OCI-LY7 (cell line): Measurements from ENCODE around the gene KIAA1549. TPM values are rescaled to one million over a fixed set of nuclear protein-coding genes. Genes with fewer than 3 reads are reported as not detected.
A peak's percentile ranks its signal among the peaks of the same experiment; 100 is the strongest.

ENCODE experiments used
- BruUV-seq: library from RNA; stranded (reverse); fragments of 400-500 nt; replicated peaks from 2 replicates; lab custom pipeline; 2021; lab: Mats Ljungman, UMichigan
- CTCF ChIA-PET: fragments of 300-600 bp; sonication (Branson Sonifier 250); formaldehyde crosslinking; loops from one replicate; lab custom pipeline; 2022; ENCODE audit warnings: antibody characterized with exemption; ENCODE audit not compliant: unreplicated experiment; lab: Charles Lee
- POLR2A ChIA-PET: fragments of 300-600 bp; sonication (Branson Sonifier 250); formaldehyde crosslinking; loops from one replicate; lab custom pipeline; 2022; ENCODE audit warnings: antibody characterized with exemption; lab: Charles Lee
- DNase-seq: peaks from one replicate; pipeline ENCODE4 v3.0.0-alpha.2; 2015; ENCODE audit warnings: low spot score
- H2AFZ ChIP-seq: fragments of 200-600 bp; sonication (generic), shearing (Covaris generic); 2 replicates; pipeline ENCODE4 v1.6.1; 2014; ENCODE audit warnings: mild to moderate bottlenecking, antibody characterized with exemption, low read length, moderate library complexity
- H3K27ac ChIP-seq: fragments of 200-600 bp; sonication (generic); 2 replicates; pipeline ENCODE4 v1.5.1; 2014; ENCODE audit warnings: mixed run types, low read depth, mild to moderate bottlenecking, moderate library complexity, low read length, inconsistent platforms; ENCODE audit not compliant: poor library complexity, severe bottlenecking
- H3K36me3 ChIP-seq: fragments of 200-600 bp; sonication (generic); 2 replicates; pipeline ENCODE4 v1.6.1; 2014; ENCODE audit warnings: mild to moderate bottlenecking, antibody characterized with exemption, low read length, moderate library complexity, mixed read lengths; ENCODE audit not compliant: insufficient read depth
- H3K4me1 ChIP-seq: fragments of 200-600 bp; sonication (generic); 2 replicates; pipeline ENCODE4 v1.5.1; 2014; ENCODE audit warnings: mild to moderate bottlenecking, low read length; ENCODE audit not compliant: insufficient read depth, poor library complexity, severe bottlenecking
- H3K4me2 ChIP-seq: fragments of 200-600 bp; sonication (generic); 2 replicates; pipeline ENCODE4 v1.6.1; 2014; ENCODE audit warnings: mild to moderate bottlenecking, low read length
- H3K4me3 ChIP-seq: fragments of 200-600 bp; sonication (generic); 2 replicates; pipeline ENCODE4 v1.5.1; 2014; ENCODE audit warnings: mild to moderate bottlenecking, low read depth, low read length; ENCODE audit not compliant: poor library complexity, severe bottlenecking
- H3K79me2 ChIP-seq: fragments of 200-600 bp; sonication (generic); 2 replicates; pipeline ENCODE4 v1.6.1; 2016; ENCODE audit warnings: low read depth, mild to moderate bottlenecking, low read length, moderate library complexity, mixed read lengths; ENCODE audit not compliant: insufficient read depth
- H3K9me2 ChIP-seq: fragments of 200-600 bp; sonication (generic); 2 replicates; pipeline ENCODE4 v1.6.1; 2016; ENCODE audit warnings: mild to moderate bottlenecking, low read length, mixed read lengths; ENCODE audit not compliant: insufficient read depth
- H3K9me3 ChIP-seq: fragments of 200-600 bp; sonication (generic); 2 replicates; pipeline ENCODE4 v1.6.1; 2014; ENCODE audit warnings: mild to moderate bottlenecking, mixed run types, low read length, mixed read lengths
- H4K20me1 ChIP-seq: fragments of 200-600 bp; sonication (generic); 2 replicates; pipeline ENCODE4 v1.6.1; 2014; ENCODE audit warnings: mild to moderate bottlenecking, antibody characterized with exemption, low read length, moderate library complexity, mixed read lengths; ENCODE audit not compliant: insufficient read depth
- EZH2phosphoT487 ChIP-seq: fragments of 200-600 bp; sonication (generic); IDR thresholded peaks from 2 replicates; pipeline ENCODE4 v1.6.1; 2018; ENCODE audit warnings: low read depth, borderline replicate concordance, mild to moderate bottlenecking, mixed run types, antibody characterized with exemption, low read length, moderate library complexity, mixed read lengths
- intact Hi-C: fragments of 100-400 bp; cut with micrococcal nuclease; formaldehyde crosslinking; loops from one replicate; pipeline ENCODE4 v1.10.0; 2022; ENCODE audit not compliant: unreplicated experiment
- total RNA-seq, 2 experiments: library from RNA; depleted of rRNA in 1 of 2; stranded (reverse); fragments of >200 nt in 1 of 2; shearing (Covaris generic) in 1 of 2; gene quantifications; 2 replicates each; pipeline ENCODE4 v1.2.3, GENCODE V29; 2014 to 2022
- TF ChIP-seq, protein P1 (sequence below): fragments of 200-600 bp; sonication (generic); conservative IDR thresholded peaks from 2 replicates; pipeline ENCODE4 v1.5.1; 2014; ENCODE audit warnings: mild to moderate bottlenecking, antibody characterized with exemption, low read length, moderate library complexity, mixed read lengths

Gene KIAA1549
- total RNA-seq, 2 experiments from 2014 or later: 0.03 to 3.0 TPM

- Histone ChIP-seq H2AFZ (no peak overlapping the region), H3K79me2 (no peaks in the 10 kb centered on the region), H3K4me3 (no peak overlapping the region), H3K36me3 (no peaks in the 10 kb centered on the region), H3K9me2 (no peaks in the 10 kb centered on the region), H3K4me2 (no peak overlapping the region), H4K20me1 (no peaks in the 10 kb centered on the region), H3K4me1 (no peaks in the 10 kb centered on the region), H3K27ac (no peak overlapping the region), H3K9me3 (no peaks in the 10 kb centered on the region)
- ChIA-PET POLR2A (no interaction called here), CTCF (no interaction called here)
- TF ChIP-seq EZH2phosphoT487: no peak
- TF ChIP-seq, protein P1, sequence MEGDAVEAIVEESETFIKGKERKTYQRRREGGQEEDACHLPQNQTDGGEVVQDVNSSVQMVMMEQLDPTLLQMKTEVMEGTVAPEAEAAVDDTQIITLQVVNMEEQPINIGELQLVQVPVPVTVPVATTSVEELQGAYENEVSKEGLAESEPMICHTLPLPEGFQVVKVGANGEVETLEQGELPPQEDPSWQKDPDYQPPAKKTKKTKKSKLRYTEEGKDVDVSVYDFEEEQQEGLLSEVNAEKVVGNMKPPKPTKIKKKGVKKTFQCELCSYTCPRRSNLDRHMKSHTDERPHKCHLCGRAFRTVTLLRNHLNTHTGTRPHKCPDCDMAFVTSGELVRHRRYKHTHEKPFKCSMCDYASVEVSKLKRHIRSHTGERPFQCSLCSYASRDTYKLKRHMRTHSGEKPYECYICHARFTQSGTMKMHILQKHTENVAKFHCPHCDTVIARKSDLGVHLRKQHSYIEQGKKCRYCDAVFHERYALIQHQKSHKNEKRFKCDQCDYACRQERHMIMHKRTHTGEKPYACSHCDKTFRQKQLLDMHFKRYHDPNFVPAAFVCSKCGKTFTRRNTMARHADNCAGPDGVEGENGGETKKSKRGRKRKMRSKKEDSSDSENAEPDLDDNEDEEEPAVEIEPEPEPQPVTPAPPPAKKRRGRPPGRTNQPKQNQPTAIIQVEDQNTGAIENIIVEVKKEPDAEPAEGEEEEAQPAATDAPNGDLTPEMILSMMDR: no peak
- peak; percentile 5 for DNase-seq
- no TSS peak for BruUV-seq
- intact Hi-C loops: no loop called here
These were observed 137.3 kb downstream of the KIAA1549 start for GRCh38 chr7:138843632-138844580.

DNA sequence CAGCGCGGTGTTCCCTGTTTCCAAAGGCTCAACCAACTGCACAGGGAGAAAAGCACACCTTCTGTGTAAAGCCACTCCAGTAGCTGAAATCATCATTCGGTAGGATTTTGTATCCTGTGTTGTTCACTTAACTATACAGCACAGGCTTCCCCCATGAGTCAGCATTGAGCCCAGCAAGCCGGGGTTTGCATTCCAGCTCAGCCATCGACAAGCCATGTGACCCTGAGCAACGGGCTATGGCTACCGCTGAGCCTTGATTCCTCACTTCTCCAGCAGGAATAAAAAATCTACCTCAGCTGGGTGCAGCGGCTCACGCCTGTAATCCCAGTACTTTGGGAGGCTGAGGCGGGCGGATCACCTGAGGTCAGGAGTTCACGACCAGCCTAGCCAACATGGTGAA is 139.1 kb downstream of the KIAA1549 start:
- intact Hi-C loops: no loop called here
- Histone ChIP-seq H4K20me1 (no peaks in the 10 kb centered on the region), H3K4me3 (no peak overlapping the region), H3K27ac (no peak overlapping the region), H3K36me3 (no peaks in the 10 kb centered on the region), H3K9me3 (no peaks in the 10 kb centered on the region), H3K4me1 (no peaks in the 10 kb centered on the region), H3K9me2 (no peaks in the 10 kb centered on the region), H3K79me2 (no peaks in the 10 kb centered on the region), H3K4me2 (no peak overlapping the region), H2AFZ (no peak overlapping the region)
- DNase-seq: no peak
- TF ChIP-seq, protein P1: no peak
- no peak for TF ChIP-seq EZH2phosphoT487
- BruUV-seq: no TSS peak
- ChIA-PET POLR2A (interaction anchor here (0.6 kb wide), 2 partner anchors 37 to 639 kb away, joined by 4 to 9 read pairs; no protein-coding TSS in a partner anchor), CTCF (no interaction called here)

GRCh38 chr7:138838166-138838565 is 143.0 kb downstream of the KIAA1549 start:
- intact Hi-C loops: no loop called here
- H3K4me3 ChIP-seq: no peak overlapping the region
- H3K9me3 ChIP-seq: no peaks in the 10 kb centered on the region
- H4K20me1 ChIP-seq: no peaks in the 10 kb centered on the region
- no peak for DNase-seq
- TF ChIP-seq, protein P1: no peak
- no peak for TF ChIP-seq EZH2phosphoT487
- no peaks in the 10 kb centered on the region for H3K4me1 ChIP-seq
- no peak overlapping the region for H3K4me2 ChIP-seq
- no peaks in the 10 kb centered on the region for H3K9me2 ChIP-seq
- no peaks in the 10 kb centered on the region for H3K79me2 ChIP-seq
- H3K36me3 ChIP-seq: no peaks in the 10 kb centered on the region
- ChIA-PET POLR2A (interaction anchor here (0.5 kb wide), 1 partner anchor 495 kb away, joined by 3 read pairs; no protein-coding TSS in a partner anchor), CTCF (no interaction called here)
- no TSS peak for BruUV-seq
- H3K27ac ChIP-seq: no peak overlapping the region
- H2AFZ ChIP-seq: no peak overlapping the region
